Parathyroid adenoma (tissue), 2 donors: ENCODE measurements around the gene TM9SF2.
A peak's percentile ranks its signal among the peaks of the same experiment; 100 is the strongest.
"Not testable (repeated sequence)": the region's sequence is repeated elsewhere in the genome, so short reads cannot be mapped to it uniquely, and the experiment has no call there.

Experiments used
- H2AFZ ChIP-seq: fragments of 300-600 bp; sonication (generic); one replicate; pipeline ENCODE4 v1.7.0; 2017; ENCODE audit warnings: antibody characterized with exemption, mild to moderate bottlenecking
- H3K27ac ChIP-seq: fragments of 300-600 bp; sonication (generic); one replicate; pipeline ENCODE4 v1.7.0; 2017
- H3K27me3 ChIP-seq: fragments of 300-600 bp; sonication (generic); one replicate; pipeline ENCODE4 v1.7.0; 2017; ENCODE audit warnings: low read length; ENCODE audit not compliant: control insufficient read depth, insufficient read depth
- H3K36me3 ChIP-seq: fragments of 300-600 bp; sonication (generic); one replicate; pipeline ENCODE4 v1.7.0; 2017; ENCODE audit warnings: low read length; ENCODE audit not compliant: control insufficient read depth, insufficient read depth
- H3K4me1 ChIP-seq: fragments of 300-600 bp; sonication (generic); one replicate; pipeline ENCODE4 v1.7.0; 2017; ENCODE audit warnings: control low read depth
- H3K4me2 ChIP-seq: fragments of 300-600 bp; sonication (generic); one replicate; pipeline ENCODE4 v1.7.0; 2017; ENCODE audit warnings: low read length
- H3K4me3 ChIP-seq: fragments of 300-600 bp; sonication (generic); one replicate; pipeline ENCODE4 v1.7.0; 2017; ENCODE audit warnings: low read depth, low read length
- H3K79me2 ChIP-seq: fragments of 300-600 bp; sonication (generic); one replicate; pipeline ENCODE4 v1.7.0; 2017; ENCODE audit warnings: control low read depth
- H3K9ac ChIP-seq: fragments of 300-600 bp; sonication (generic); one replicate; pipeline ENCODE4 v1.7.0; 2017; ENCODE audit warnings: mild to moderate bottlenecking
- H3K9me3 ChIP-seq: fragments of 300-600 bp; sonication (generic); one replicate; pipeline ENCODE4 v1.7.0; 2017; ENCODE audit warnings: low read length; ENCODE audit not compliant: control insufficient read depth
- TF ChIP-seq, protein P1 (sequence below): fragments of 300-600 bp; sonication (generic); IDR thresholded peaks from one replicate; pipeline ENCODE4 v1.7.0; 2017; ENCODE audit warnings: antibody characterized with exemption, mild to moderate bottlenecking
- donor health status: primary hyperparathyroidism.

Gene TM9SF2, protein sequence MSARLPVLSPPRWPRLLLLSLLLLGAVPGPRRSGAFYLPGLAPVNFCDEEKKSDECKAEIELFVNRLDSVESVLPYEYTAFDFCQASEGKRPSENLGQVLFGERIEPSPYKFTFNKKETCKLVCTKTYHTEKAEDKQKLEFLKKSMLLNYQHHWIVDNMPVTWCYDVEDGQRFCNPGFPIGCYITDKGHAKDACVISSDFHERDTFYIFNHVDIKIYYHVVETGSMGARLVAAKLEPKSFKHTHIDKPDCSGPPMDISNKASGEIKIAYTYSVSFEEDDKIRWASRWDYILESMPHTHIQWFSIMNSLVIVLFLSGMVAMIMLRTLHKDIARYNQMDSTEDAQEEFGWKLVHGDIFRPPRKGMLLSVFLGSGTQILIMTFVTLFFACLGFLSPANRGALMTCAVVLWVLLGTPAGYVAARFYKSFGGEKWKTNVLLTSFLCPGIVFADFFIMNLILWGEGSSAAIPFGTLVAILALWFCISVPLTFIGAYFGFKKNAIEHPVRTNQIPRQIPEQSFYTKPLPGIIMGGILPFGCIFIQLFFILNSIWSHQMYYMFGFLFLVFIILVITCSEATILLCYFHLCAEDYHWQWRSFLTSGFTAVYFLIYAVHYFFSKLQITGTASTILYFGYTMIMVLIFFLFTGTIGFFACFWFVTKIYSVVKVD

DNA sequence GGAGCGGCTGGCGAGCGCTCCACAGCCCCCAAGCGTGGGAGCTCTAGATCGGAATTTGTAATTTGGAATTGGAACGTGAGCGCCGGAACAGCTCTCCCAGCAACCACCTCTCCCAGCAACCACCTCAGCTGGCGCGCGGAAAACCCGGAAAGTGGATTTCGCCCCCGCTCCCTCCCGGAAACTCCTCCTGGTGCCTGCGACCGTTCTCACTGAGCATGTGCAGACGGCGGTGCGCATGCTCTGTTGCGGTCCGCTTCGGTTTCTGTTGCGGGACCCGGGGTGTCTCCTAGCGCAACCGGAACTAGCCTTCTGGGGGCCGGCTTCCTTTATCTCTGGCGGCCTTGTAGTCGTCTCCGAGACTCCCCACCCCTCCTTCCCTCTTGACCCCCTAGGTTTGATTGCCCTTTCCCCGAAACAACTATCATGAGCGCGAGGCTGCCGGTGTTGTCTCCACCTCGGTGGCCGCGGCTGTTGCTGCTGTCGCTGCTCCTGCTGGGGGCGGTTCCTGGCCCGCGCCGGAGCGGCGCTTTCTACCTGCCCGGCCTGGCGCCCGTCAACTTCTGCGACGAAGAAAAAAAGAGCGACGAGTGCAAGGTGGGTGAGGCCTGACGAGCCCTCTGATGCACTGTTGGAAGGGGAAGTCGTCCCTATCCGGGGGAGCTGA is at the start of gene TM9SF2:
Gene TM9SF2, plus strand, starts transcription at position 289 of the 664 bp plus-strand sequence. Its CDS starts 135 bp downstream, at position 424.
- Histone ChIP-seq H3K27me3 (no peaks in the 10 kb centered on the region), H3K4me2 (peak within 1 kb of the TSS; percentile 95), H3K9ac (peak within 1 kb of the TSS; percentile 74), H2AFZ (peak within 1 kb of the TSS; percentile 95), H3K27ac (peak within 1 kb of the TSS; percentile 84), H3K9me3 (no peaks in the 10 kb centered on the region), H3K36me3 (no peaks in the 10 kb centered on the region), H3K4me1 (peaks cover 17% of the 10 kb centered on the region), H3K4me3 (peak within 1 kb of the TSS; percentile 98), H3K79me2 (peaks cover 17% of the 10 kb centered on the region)
- TF ChIP-seq, protein P1, sequence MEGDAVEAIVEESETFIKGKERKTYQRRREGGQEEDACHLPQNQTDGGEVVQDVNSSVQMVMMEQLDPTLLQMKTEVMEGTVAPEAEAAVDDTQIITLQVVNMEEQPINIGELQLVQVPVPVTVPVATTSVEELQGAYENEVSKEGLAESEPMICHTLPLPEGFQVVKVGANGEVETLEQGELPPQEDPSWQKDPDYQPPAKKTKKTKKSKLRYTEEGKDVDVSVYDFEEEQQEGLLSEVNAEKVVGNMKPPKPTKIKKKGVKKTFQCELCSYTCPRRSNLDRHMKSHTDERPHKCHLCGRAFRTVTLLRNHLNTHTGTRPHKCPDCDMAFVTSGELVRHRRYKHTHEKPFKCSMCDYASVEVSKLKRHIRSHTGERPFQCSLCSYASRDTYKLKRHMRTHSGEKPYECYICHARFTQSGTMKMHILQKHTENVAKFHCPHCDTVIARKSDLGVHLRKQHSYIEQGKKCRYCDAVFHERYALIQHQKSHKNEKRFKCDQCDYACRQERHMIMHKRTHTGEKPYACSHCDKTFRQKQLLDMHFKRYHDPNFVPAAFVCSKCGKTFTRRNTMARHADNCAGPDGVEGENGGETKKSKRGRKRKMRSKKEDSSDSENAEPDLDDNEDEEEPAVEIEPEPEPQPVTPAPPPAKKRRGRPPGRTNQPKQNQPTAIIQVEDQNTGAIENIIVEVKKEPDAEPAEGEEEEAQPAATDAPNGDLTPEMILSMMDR, result no peak

DNA sequence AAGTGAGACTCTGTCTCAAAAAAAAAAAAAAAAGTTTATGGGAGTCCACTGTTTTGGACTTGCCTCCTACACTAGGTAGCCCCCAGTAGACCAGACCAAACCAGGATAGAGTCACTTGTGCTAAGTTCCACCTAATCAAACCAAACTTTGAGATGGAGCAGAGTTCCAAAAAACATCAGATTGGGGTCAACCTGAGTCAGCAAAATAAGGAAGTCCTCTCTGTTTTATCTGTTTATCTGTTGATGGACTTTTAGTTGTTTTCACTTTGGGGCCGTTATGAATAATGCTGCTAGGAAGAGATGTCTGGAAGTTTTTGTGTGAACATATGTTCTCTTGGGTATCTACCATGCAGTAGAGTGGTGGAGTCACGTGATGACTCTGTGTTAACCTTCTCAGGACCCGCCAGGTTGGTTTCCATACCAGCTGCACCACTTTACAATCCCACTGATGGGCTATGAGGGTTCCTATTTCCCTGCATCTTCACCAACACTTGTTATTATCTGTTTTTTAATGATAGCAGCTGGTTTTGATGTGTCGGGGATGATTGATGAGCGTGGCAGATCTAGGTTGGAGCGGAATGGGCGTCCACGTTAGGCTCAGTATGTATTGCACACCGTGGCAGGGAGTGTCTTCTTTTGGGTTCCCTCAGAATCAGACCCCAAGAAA is 46.6 kb upstream of the TM9SF2 start:
- TF ChIP-seq, protein P1, result no peak
- no peaks in the 10 kb centered on the region for H3K36me3 ChIP-seq
- no peak overlapping the region for H3K27ac ChIP-seq
- no peaks in the 10 kb centered on the region for H3K27me3 ChIP-seq
- no peaks in the 10 kb centered on the region for H3K79me2 ChIP-seq
- H3K4me3 ChIP-seq, result no peak overlapping the region
- no peak overlapping the region for H3K9ac ChIP-seq
- H3K9me3 ChIP-seq, result no peaks in the 10 kb centered on the region
- H3K4me1 ChIP-seq, result no peaks in the 10 kb centered on the region
- H3K4me2 ChIP-seq, result no peak overlapping the region
- no peak overlapping the region for H2AFZ ChIP-seq

DNA sequence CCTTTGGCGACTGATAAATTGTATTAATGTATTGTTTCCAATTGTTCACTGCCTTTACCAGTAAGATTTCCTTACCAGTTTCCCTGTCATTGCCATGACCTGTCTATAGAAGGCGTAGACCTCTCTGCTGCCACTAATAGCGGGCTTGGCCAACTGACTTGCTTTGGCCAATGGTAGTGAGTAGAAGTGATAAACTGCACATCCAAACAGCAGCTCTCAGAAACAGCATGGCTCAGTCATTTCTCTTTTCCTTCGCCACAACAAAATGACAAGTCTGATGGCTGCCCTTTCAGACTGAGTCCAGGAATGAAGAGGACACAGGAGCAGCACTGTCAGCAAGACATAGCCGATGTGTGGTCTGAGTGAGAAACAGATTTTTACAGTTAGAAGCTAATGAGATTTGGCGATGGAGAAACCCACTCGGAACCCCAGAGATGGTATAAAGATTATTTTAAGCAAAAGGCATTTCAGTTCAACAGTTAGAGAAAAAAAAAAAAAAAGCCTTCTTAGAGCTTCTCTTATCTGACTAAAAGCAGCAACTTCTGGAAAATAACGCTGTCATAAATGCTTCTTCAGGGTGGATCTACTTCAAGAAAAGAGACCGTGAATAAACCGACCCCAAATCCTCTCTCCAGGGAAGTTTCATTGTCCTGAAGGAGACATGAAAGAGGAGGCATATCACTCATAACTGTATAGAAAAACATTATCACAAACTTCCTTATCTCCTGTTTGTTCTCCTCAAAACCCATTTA is 42.0 kb upstream of the TM9SF2 start:
- no peaks in the 10 kb centered on the region for H3K27me3 ChIP-seq
- H3K79me2 ChIP-seq, result no peaks in the 10 kb centered on the region
- H3K9ac ChIP-seq, result no peak overlapping the region
- TF ChIP-seq, protein P1, result no peak
- no peak overlapping the region for H3K27ac ChIP-seq
- no peak overlapping the region for H3K4me3 ChIP-seq
- H3K9me3 ChIP-seq, result no peaks in the 10 kb centered on the region
- H3K36me3 ChIP-seq, result no peaks in the 10 kb centered on the region
- H3K4me2 ChIP-seq, result no peak overlapping the region
- H3K4me1 ChIP-seq, result no peaks in the 10 kb centered on the region
- no peak overlapping the region for H2AFZ ChIP-seq

DNA sequence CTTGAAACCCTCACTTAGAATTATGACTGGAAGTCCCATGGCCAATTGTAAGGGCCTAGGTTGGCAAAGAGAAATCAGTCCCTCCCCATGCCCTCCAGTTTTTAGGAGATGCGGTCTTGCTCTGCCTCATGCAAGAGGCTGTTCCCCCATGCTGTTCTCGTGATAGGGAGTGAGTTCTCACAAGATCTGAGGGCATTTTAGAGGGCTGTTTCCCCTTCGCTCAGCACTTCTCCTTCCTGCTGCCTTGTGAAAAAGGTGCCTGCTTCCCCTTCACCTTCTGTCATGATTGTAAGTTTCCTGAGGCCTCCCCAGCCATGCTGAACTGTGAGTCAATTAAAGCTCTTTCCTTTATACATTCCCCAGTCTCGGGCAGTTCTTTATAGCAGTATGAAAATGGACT is 40.5 kb upstream of the TM9SF2 start:
- not testable (repeated sequence) for H3K79me2 ChIP-seq, H3K4me3 ChIP-seq, H3K9me3 ChIP-seq, H3K36me3 ChIP-seq, H3K27me3 ChIP-seq, H3K9ac ChIP-seq, H3K4me1 ChIP-seq, H2AFZ ChIP-seq, H3K4me2 ChIP-seq, H3K27ac ChIP-seq
